H7 (cell line): ENCODE measurements around the gene BCL2L2. TPM values are rescaled to one million over a fixed set of nuclear protein-coding genes. Genes with fewer than 3 reads are reported as not detected.
"Not testable (repeated sequence)": the region's sequence is repeated elsewhere in the genome, so short reads cannot be mapped to it uniquely, and the experiment has no call there.

Experiments used
- DNase-seq: peaks from one replicate; pipeline ENCODE4 v3.0.0; 2012
- H3K27me3 ChIP-seq: 2 replicates; pipeline ENCODE4 v1.6.0; 2011; ENCODE audit warnings: mild to moderate bottlenecking, low read length; ENCODE audit not compliant: control insufficient read depth, insufficient read depth
- H3K36me3 ChIP-seq: replicated peaks from 2 replicates; pipeline ENCODE4 v1.5.1; 2011; ENCODE audit warnings: low read length; ENCODE audit not compliant: control insufficient read depth, insufficient read depth
- H3K4me3 ChIP-seq: 2 replicates; pipeline ENCODE4 v1.5.1; 2011; ENCODE audit warnings: low read depth, mild to moderate bottlenecking, control low read depth, low read length, moderate library complexity; ENCODE audit not compliant: insufficient read depth
- total RNA-seq: library from RNA; depleted of rRNA; stranded (reverse); fragments of >200 nt; shearing (Covaris generic); gene quantifications from 2 replicates; pipeline ENCODE4 v1.2.3, GENCODE V29; 2014

BCL2L2 gene
- total RNA-seq, 1 experiment from 2014 or later: 8.8 TPM

- not testable (repeated sequence) for H3K4me3 ChIP-seq, DNase-seq, H3K27me3 ChIP-seq
- peaks cover 22% of the 10 kb centered on the region for H3K36me3 ChIP-seq
Measured at GRCh38 chr14:23325746-23326145, 19.1 kb downstream of the BCL2L2 start.

GRCh38 chr14:23326491-23327332 is 20.1 kb downstream of the BCL2L2 start:
- Histone ChIP-seq H3K27me3 (no peaks in the 10 kb centered on the region), H3K4me3 (no peak overlapping the region), H3K36me3 (peaks cover 22% of the 10 kb centered on the region)
- no peak for DNase-seq

GRCh38 chr14:23327947-23328744 is 21.5 kb downstream of the BCL2L2 start:
- Histone ChIP-seq H3K27me3 (no peaks in the 10 kb centered on the region), H3K36me3 (peaks cover 20% of the 10 kb centered on the region), H3K4me3 (no peak overlapping the region)
- peak; percentile 89 for DNase-seq

- DNase-seq: no peak
- H3K4me3 ChIP-seq: no peak overlapping the region
- no peaks in the 10 kb centered on the region for H3K27me3 ChIP-seq
- no peaks in the 10 kb centered on the region for H3K36me3 ChIP-seq
Measured at GRCh38 chr14:23335623-23336022, 29.0 kb downstream of the BCL2L2 start.

DNA sequence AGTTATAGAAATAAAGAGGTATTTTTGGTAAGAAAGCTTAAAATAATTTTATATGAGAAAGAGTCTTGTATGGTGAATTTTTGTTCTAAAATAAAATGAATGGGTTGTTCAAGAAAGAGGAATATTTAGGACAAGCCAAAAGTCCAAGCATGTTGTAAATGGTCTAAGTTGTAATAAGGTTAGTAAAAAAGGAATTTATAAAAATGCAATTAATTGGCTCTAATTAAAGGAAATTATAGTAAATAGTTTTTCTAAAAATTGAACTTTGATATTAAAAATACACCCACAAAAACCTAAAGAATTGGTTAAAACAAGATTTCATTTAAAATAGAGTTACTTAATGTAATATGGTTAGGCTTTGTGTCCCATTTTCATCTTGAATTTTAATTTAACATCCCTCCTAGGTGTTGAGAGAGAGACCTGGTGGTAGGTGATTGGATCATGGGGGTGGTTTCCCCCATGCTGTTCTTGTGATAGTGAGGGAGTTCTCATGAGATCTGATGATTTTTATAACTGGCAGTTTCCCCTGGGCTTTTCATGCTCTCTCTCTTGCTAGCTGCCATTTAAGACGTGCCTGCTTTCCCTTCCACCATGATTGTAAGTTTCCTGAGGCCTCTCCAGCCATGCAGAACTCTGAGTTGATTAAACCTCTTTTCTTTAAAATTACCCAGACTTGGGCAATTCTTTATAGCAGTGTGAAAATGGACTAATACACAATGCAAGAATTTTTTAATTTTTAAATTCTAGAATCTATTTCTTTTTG is 33.1 kb downstream of the BCL2L2 start:
- no peaks in the 10 kb centered on the region for H3K36me3 ChIP-seq
- no peak overlapping the region for H3K4me3 ChIP-seq
- H3K27me3 ChIP-seq: no peaks in the 10 kb centered on the region
- DNase-seq: no peak

DNA sequence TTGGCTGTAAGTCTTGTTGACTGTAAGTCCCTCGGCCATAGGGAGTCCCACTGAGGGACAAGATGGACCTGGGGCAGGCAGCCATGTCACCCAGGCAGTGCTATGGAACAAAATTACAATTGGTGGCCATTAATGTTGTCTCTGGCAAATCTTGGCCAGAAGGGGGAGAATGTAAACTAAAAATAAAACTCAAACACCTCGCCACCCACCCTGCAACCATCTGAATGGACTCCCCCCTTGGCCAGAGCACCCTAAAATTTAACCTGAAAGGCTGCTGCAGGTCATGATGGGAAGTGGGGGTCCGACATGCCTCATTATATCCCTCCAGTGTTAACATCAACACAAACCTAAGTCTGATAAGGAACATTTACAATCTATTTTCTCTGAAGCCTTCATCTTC is 37.8 kb downstream of the BCL2L2 start:
- peak; percentile 11 for DNase-seq
- H3K4me3 ChIP-seq: no peak overlapping the region
- H3K27me3 ChIP-seq: no peaks in the 10 kb centered on the region
- peaks cover 1% of the 10 kb centered on the region; the same call in 1 of the 2 replicates for H3K36me3 ChIP-seq

DNA sequence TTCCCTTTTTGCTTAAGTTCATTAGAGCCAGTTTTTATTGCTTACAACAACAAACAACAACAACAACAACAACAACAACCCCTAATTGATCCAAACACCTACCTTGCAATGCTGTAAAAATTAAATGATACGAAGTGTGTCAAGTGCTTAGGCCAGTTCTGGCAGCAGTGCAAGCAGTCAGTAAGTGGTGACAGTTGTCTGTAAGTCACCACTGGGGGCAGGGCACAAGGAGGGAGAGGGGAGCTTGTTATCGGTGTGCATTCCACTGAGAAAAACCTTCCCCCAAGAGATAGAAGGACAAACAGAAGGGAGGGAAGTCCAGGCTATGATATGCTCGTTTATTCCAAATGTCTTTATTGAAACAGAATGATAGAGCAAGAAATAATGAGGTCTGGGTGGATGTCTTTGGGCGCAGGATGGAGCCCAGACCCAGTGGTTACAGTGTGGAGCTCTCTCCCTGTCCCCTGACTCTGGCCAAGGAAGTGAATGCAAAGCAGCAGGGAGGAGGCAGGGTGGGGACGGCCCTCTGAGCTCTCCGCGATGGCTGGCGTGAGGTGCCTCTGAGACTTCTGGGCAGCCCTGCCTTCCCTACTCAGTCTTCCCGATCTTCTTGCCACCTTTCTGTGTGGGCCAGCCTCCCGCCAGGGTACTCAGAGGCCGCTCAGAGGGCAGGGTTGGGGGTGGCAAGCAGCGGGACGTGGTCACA is 39.5 kb downstream of the BCL2L2 start:
- Histone ChIP-seq H3K4me3 (no peak overlapping the region), H3K36me3 (peaks cover 1% of the 10 kb centered on the region; the same call in 1 of the 2 replicates), H3K27me3 (no peaks in the 10 kb centered on the region; the same call in 1 of the 2 replicates)
- DNase-seq: peak; percentile 60

DNA sequence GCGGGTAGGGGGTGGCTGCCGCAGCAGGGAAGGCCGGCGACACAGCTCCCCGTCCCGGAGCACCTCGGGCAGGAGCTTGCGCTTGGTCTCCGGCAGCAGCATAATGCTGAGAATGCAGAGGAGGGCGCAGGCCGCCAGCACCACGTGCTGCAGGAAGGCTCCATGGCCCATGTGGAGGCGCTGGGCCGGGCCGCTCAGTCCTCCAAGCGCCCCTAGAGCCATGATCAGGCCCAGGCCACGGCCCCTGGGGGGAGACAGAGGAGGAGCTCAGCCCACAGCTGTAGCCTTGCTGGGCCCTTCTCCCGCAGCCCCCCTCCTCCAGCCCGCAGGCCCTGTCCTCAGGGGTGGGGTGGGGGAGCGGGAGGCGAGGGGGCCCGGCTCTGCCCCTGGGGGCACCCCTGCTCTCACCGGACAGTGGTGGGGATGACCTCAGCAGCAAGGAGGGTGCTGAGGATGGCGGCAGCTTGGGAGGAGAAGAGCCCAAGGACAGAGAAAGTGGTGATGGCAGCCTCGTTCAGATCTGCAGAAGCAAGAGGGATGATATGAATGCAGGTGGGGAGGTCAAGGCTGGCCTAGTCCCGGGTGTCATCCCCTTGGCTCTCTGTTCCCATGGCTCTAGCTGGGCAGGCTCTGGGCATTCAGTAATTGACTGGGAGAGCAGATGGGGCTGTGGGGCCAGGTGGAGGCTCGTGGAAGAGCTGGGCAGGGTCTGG is 40.2 kb downstream of the BCL2L2 start:
- peak; percentile 73 for DNase-seq
- H3K27me3 ChIP-seq: peaks cover 6% of the 10 kb centered on the region
- H3K4me3 ChIP-seq: no peak overlapping the region

GRCh38 chr14:23347406-23348296 is 41.0 kb downstream of the BCL2L2 start:
- peaks cover 1% of the 10 kb centered on the region; the same call in 1 of the 2 replicates for H3K36me3 ChIP-seq
- DNase-seq: peak; percentile 33

More for the DNA sequence above, 40.2 kb downstream of the BCL2L2 start:
- H3K36me3 ChIP-seq: peaks cover 1% of the 10 kb centered on the region; the same call in 1 of the 2 replicates

GRCh38 chr14:23348297-23348655 is 41.6 kb downstream of the BCL2L2 start:
- peak; percentile 38 for DNase-seq
- H3K36me3 ChIP-seq: peaks cover 1% of the 10 kb centered on the region; the same call in 1 of the 2 replicates
- peaks cover 13% of the 10 kb centered on the region for H3K27me3 ChIP-seq
- no peak overlapping the region for H3K4me3 ChIP-seq

More at GRCh38 chr14:23347406-23348296, 41.0 kb downstream of the BCL2L2 start:
- Histone ChIP-seq H3K4me3 (no peak overlapping the region), H3K27me3 (peaks cover 11% of the 10 kb centered on the region)

- H3K36me3 ChIP-seq: peaks cover 1% of the 10 kb centered on the region; the same call in 1 of the 2 replicates
- no peak overlapping the region for H3K4me3 ChIP-seq
- DNase-seq: peak; percentile 23
- peaks cover 16% of the 10 kb centered on the region for H3K27me3 ChIP-seq
Measured at GRCh38 chr14:23349156-23349845, 42.7 kb downstream of the BCL2L2 start.
